T-helper 1 cell treated with Interleukin-12 subunit alpha and Interleukin-12 subunit beta and Interleukin-4 antibody, amounts not matched to agents 30 ng/mL and 1 ng/mL, for 36 hours (primary cell): ENCODE measurements around the gene GRIP2. TPM values are rescaled to one million over a fixed set of nuclear protein-coding genes. Genes with fewer than 3 reads are reported as not detected.

Experiments
- intact Hi-C: fragments of 100-400 bp; cut with micrococcal nuclease; formaldehyde crosslinking; loops from one replicate; pipeline ENCODE4 v1.15.1; 2024
- total RNA-seq: library from RNA; stranded (reverse); gene quantifications from 2 replicates; pipeline ENCODE4 v1.2.3, GENCODE V29; 2022

The GRIP2 gene
- total RNA-seq, 1 donor from 2014 or later = 0.10 TPM

DNA sequence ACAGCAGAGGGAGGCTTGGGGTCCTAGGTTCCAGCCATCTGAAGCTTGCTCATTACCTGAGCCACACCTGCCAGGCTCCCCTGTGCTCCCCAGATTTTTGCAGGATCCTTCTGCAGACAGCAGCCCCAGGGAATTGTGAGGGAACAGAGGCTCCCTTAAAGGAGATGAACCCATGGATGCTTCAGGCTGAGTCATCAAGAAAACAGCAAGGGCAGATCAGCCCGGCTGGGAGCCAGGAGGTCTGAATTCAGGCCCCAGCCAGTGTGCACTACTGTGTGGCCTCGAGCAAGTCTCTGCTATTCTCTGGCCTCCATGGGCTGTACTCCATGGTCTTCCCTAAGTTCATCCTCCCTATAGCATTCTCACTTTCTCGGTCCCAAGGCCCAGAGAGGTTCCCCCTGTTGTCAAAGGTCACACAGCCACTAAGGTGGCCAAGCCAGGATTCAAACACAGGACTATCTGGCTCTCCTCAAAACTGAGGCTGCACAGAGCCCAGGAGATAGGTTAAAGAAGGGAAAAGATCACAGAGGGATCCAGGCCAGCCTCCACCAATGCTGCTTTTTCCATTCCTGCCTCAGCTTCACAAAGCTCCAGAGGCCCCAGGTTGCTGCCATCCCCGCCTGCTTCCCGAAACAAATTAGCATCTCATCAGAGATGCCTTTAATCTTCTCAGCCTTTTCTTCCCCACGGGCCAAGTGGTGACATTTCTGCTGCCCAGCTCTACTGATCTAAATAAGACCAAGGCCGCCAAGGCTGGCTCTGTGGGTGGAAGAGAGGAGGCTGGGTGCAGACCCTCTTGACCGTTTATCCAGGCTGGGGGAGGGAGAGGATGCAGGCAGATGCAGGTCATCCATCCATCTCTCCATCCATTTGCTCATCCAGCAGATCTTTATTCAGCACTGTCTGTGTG, 21.2 kb upstream of the GRIP2 start:
- intact Hi-C loops = no loop called here

GRCh38 chr3:14560110-14560509, 20.0 kb upstream of the GRIP2 start:
- intact Hi-C loops = no loop called here

DNA sequence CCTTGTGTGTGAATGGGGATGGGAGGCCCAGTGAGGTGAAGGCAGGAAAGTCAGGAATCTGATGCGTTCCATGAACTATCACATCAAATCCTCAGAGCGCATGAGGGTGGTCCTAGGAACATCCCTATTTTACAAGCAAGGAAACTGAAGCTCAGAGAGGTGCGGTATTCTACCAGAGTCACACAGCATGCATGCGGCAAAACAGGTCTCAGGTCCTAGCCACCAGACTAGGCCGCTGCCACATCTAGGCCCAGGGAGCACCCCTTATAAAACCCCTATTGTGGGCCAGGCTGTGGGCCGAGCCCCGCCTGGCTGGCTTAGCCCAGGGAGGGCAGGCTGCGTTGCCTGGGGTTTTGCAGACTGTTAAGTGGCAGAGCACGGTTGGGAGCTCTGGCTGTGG, 17.9 kb upstream of the GRIP2 start:
- intact Hi-C loops = no loop called here

DNA sequence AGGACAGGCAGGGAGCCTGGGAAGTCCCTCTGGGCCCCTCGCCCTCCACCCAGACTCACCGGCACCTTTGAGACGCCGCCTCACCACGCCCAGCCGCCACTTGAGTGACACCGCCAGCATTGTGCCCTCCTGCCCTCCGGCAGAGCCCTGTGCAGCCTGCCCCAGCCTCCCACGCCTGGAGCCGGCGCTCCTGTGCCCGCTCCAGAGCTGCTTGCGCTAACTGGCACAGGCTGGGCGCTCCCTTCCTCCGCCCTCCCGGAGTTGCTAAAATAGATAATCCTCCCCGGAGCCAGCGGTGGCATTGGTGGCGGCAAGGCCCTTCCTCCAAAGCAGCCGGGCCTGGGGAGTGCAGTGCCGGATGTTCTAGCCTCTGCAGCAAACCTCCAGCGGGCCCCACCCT, 15.7 kb upstream of the GRIP2 start:
- intact Hi-C loops = no loop called here

- intact Hi-C loops = no loop called here
Observed at GRCh38 chr3:14554715-14555114, 14.6 kb upstream of the GRIP2 start.

DNA sequence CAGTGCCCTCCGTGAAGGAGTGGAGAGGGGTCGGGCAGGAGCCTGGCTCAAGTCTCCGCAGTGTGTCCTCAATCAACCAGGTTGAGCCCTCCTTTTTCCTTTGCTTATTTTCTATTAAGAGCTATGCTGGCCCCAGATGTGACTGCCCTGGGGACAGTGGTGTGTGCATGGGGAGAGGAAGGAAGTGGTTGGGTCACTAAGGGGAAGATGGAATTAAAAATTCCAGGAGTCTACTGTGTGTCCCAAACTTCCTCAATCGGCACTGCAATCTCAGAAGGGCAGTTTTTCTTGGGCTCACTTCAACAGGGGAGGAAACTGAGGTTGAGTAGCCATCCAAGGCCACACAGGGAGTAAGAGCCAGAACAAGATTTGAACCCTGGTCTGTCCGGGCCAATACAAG, 13.7 kb upstream of the GRIP2 start:
- intact Hi-C loops = no loop called here

DNA sequence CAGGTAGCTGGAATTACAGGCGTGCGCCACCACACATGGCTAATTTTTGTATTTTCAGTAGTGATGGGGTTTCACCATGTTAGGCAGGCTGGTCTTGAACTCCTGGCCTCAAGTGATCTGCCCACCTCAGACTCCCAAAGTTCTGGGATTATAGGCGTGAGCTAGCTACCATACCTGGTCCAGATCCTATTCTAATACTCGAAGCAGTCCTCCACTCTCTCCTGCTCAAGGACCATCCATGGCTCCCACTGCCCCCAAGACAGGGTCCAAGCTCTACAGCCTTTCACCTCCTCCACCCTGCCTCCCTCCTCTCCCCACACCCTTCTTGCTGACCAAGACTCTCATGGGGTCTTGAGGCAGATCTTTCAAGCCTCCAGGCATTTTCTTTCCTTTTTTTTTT, 12.6 kb upstream of the GRIP2 start:
- intact Hi-C loops = no loop called here

GRCh38 chr3:14552041-14552648, 12.0 kb upstream of the GRIP2 start:
- intact Hi-C loops = no loop called here

DNA sequence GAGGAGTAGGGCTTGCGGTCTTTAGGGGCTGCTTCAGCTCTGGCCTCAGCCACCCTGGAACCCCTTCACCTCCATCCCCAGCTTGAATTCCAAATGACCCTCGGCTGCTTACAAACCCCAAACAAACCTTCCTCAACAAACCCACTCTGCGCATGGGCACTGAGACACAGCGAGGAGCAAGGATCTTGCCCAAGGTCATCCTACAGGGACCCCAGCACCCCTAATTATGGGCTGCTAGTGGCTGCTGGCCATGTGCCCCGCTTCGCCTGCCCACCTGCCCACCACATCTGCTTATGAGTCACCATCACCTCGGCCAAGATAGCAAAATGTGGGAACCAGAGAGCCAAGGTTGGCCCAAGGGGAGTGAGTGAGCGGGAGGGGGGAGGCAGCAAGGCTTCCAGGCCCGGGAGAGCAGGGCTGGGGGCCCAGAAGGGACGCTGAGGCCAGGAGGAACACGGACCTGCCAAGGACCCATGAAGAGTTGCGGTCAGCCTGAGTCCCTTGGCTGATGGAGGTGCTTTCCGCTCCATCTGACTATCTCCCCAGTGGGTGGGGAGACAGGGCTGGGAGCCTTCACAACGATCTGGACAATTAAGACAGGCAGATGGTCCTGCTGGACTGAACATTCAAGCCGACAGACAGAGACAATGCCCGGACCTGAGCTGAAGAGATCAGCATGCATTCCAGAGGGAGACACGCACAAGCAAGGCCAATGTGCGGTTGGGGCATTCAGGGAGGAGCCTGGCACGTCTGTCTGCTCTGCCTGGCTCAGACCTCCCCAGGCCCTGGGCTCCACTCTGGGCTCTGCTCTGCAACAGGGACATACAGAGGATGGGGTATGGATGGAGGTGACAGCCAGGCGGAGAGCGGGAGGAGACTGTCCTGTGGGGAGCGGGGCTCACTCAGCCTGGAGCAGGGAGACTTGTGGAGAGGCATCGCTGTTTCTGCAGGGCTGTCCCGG, 10.8 kb upstream of the GRIP2 start:
- intact Hi-C loops = no loop called here

DNA sequence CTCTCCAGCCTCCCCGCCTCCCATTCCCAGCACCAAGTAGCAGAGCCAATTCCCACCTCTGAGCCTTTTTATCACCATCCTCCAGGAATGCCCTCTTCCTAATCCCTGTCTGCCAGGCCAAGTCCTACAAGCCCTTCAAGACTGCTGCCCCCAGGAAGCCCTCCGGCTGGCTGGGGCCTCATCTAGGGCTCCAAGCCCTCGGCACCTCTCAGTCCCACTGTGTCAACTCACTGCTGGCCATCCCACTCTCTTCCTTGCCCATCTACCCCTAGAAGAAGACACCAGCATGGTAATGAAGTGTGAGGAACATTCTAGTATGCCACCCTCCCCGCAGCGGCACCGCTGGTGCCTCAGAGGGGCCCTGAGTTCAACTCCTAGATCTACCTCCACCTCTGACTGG, 10.0 kb upstream of the GRIP2 start:
- intact Hi-C loops = no loop called here

DNA sequence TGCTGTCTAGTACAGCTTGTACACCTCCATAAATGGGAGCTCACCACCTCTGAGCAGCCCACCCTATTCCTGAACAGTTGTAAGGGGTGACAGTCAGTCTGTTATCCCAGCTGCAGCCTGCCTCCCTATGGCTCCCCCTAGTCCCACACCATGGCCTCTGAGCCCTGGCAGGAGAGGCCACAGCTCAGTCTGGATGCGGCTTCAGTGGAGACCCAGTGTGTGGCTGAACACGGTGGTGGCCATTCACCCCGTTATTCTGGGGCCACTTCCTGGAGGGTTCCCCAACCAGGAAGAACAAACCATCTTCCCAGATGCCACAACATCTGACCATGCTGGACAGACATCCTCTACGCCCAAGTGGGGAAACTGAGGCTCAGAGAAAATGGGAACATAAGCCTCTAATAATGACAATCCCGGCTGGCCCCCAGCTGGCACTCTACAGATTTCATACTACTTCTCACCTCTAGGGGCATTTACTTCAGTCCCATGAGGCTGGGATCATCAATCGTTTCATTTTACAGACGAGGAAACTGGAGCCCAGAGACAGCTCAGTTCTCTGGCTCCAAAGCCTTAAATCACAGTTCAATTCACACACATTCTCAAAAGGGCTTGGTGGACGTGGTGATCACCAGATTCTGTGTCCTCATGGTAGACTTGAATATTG, 9.2 kb upstream of the GRIP2 start:
- intact Hi-C loops = no loop called here

DNA sequence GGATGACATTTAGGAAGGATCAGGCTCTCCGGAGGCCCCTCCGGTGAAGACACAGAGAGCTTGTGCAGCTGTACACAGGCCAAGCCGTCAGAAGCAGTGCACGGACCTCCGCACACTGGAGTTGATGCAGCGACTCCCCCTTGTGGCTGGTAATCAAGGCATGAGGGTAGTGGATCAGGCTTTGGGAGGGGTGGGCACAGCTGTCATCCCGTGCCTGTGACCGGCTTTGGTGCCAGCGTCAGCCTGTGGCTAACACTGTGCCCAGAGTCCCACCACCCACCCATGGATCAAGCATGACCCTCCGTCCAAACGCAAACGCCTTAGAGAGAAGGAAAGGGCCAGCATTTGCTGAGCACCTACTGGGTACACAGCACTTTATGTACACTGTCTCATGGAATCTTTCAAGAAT, 8.2 kb upstream of the GRIP2 start:
- intact Hi-C loops = loop anchor here (1.0 kb wide), 4 partner anchors 39 to 652 kb away; no protein-coding TSS in a partner anchor

- intact Hi-C loops = loop anchor here (1.0 kb wide), 4 partner anchors 38 to 651 kb away; no protein-coding TSS in a partner anchor
Observed at GRCh38 chr3:14547693-14548092, 7.6 kb upstream of the GRIP2 start.

GRCh38 chr3:14546041-14546440, 5.9 kb upstream of the GRIP2 start:
- intact Hi-C loops = no loop called here

DNA sequence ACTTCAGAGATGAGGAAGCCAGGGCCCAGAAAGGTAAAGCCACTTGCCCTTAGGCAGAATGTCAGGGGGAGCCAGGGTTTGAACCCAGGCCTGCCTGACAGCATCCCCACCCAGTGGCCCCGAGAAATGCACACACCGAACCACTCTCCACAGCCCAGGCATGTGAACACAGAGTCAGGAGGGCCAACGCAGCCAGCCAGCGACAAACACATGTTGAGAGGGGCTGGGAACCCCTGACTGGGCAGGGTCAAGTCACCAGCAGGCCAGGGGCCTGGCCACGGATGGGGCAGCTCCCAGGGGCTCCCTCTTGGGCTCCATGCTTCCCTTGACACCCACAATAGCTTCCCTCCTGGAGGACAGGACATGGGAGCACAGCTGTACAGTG, 5.1 kb upstream of the GRIP2 start:
- intact Hi-C loops = no loop called here

DNA sequence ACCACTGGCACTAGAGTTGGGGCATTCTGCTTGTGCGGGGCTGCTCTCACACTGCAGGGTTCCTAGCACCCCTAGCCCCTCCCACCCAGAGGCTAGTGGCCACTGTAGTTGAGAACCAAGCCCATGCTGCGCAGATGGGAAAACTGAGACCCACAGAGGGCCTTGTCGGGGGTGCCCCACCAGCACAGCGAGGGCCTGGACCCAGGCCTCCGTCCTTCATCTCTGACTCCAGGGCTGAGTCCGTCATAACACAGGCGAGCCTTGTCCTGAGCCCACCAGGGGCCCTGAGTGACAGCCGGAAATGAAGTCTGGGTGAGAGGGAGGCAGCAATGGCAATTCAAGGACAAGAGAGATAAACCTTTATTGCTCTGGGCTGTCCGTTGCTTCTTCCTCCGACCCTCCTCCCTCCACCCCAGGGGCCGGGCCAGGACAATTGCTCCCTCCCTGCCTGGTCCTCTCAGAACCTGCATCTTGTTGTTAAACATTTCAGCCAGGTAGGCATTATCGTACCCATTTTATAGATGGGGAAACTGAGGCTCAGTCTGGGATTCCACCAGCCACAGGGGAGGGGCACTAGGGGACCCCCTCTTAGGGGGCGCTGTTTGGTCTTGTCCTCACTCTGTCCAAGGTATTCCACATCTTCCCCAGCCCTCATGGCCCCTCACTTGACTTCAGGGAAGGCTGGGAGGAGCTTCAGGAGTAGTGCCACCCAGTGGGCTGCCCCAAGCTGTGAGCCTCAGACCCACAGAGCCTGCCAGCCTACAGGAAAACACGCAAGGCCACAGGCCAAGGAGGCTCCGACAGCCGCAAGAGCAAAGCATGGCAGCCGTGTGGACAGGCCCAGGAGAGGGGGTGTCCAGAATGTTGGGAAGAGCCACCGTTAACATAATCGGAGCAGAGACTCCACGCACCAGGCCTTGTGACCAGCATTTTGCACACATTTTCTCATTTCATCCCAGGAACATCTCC, 4.4 kb upstream of the GRIP2 start:
- intact Hi-C loops = no loop called here

GRCh38 chr3:14543446-14543845, 3.3 kb upstream of the GRIP2 start:
- intact Hi-C loops = no loop called here

DNA sequence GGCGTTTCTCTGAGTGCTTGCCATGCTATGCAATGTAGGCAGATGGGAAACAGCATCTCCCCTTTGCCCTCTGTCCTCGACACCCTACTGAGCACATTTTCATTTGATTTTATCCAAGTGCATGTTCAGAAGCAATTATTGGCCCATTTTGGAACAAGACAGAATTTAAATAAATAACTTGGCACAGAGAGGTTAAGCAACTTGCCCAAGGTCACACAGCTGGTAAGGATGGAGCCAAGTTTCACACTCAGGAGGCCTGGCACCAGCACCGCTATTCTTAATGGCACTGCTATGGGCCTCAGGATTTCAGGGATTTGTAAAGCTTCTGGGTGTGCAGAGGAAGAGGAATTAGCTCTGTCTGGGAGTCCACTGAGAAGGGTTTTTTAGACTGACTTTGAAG, 2.5 kb upstream of the GRIP2 start:
- intact Hi-C loops = no loop called here

- intact Hi-C loops = no loop called here
Observed at GRCh38 chr3:14541646-14542045, 1.5 kb upstream of the GRIP2 start.

GRCh38 chr3:14540821-14541385, 761 bp upstream of the GRIP2 start:
- intact Hi-C loops = no loop called here
